DOHH2 (cell line): ENCODE results near the gene TTF2.

ENCODE experiments used
- H3F3A ChIP-seq: fragments of 200-600 bp; sonication (generic), shearing (Covaris generic); 2 replicates; pipeline ENCODE4 v1.6.0; 2016; ENCODE audit warnings: antibody characterized with exemption, mild to moderate bottlenecking; ENCODE audit not compliant: control insufficient read depth, insufficient read depth
- H3K27ac ChIP-seq: fragments of 200-600 bp; sonication (generic); 2 replicates; pipeline ENCODE4 v1.5.1; 2014; ENCODE audit warnings: low read depth, mild to moderate bottlenecking, low read length, moderate library complexity
- H3K27me3 ChIP-seq: fragments of 200-600 bp; sonication (generic); 2 replicates; pipeline ENCODE4 v1.6.1; 2014; ENCODE audit warnings: mild to moderate bottlenecking, low read length, mixed read lengths; ENCODE audit not compliant: control insufficient read depth
- H3K36me3 ChIP-seq: fragments of 200-600 bp; sonication (generic); 2 replicates; pipeline ENCODE4 v1.6.1; 2014; ENCODE audit warnings: mild to moderate bottlenecking, low read length, moderate library complexity, mixed read lengths; ENCODE audit not compliant: control insufficient read depth
- H3K4me1 ChIP-seq: fragments of 200-600 bp; sonication (generic); 2 replicates; pipeline ENCODE4 v1.6.1; 2014; ENCODE audit warnings: mild to moderate bottlenecking, low read length, mixed read lengths; ENCODE audit not compliant: control insufficient read depth
- H3K4me2 ChIP-seq: fragments of 200-600 bp; sonication (generic); 2 replicates; pipeline ENCODE4 v1.6.0; 2014; ENCODE audit warnings: mild to moderate bottlenecking, low read length, moderate library complexity
- H3K4me3 ChIP-seq: fragments of 200-600 bp; sonication (generic); 2 replicates; pipeline ENCODE4 v1.5.1; 2014; ENCODE audit warnings: mild to moderate bottlenecking, low read length, mixed read lengths
- H3K79me2 ChIP-seq: fragments of 200-600 bp; sonication (generic); 2 replicates; pipeline ENCODE4 v1.6.1; 2014; ENCODE audit warnings: mild to moderate bottlenecking, low read length, mixed read lengths; ENCODE audit not compliant: control insufficient read depth
- H3K9me2 ChIP-seq: fragments of 200-600 bp; sonication (generic); replicated peaks from 2 replicates; pipeline ENCODE4 v1.6.1; 2014; ENCODE audit warnings: mild to moderate bottlenecking, low read length, mixed read lengths; ENCODE audit not compliant: control insufficient read depth
- H3K9me3 ChIP-seq: fragments of 200-600 bp; sonication (generic); 2 replicates; pipeline ENCODE4 v1.6.1; 2014; ENCODE audit warnings: antibody characterized with exemption, low read length, mixed read lengths; ENCODE audit not compliant: control insufficient read depth, insufficient read depth
- H4K20me1 ChIP-seq: fragments of 200-600 bp; sonication (generic); 2 replicates; pipeline ENCODE4 v1.6.0; 2014; ENCODE audit warnings: low read depth, mild to moderate bottlenecking, antibody characterized with exemption, low read length, moderate library complexity; ENCODE audit not compliant: control insufficient read depth, insufficient read depth
- CTCF ChIP-seq: fragments of 200-600 bp; sonication (generic); IDR thresholded peaks from one replicate; pipeline ENCODE4 v1.5.1; 2014; ENCODE audit warnings: antibody characterized with exemption, mild to moderate bottlenecking, low read depth, low read length; ENCODE audit not compliant: poor library complexity, severe bottlenecking
- EZH2phosphoT487 ChIP-seq: fragments of 200-600 bp; sonication (generic); IDR thresholded peaks from 2 replicates; pipeline ENCODE4 v1.6.1; 2017; ENCODE audit warnings: borderline replicate concordance, mild to moderate bottlenecking, antibody characterized with exemption, low read length, moderate library complexity, mixed read lengths

The TTF2 gene

DNA sequence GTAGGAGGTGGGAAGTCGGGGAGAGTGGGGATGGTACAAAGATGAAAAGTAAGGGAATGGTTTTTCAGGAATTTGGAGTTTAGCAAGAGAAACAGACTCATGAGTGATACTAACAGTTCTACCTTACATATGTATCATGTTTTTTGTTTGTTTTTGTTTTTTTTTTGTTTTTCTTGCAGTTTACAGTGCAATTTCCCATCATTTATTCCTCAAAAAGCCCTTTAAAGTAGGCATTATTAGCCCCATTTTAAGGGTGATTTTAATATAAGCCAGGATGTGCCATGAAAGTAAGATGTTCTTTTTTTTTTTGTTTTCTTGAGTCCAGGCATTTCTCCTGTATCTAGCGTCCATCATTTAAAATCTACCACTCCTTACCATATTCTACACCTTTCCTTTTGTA is 75.2 kb downstream of the TTF2 start:
- Histone ChIP-seq H3K4me3 (no peak overlapping the region), H3K4me1 (no peaks in the 10 kb centered on the region), H3K27ac (no peak overlapping the region), H3K4me2 (no peak overlapping the region), H3K36me3 (no peaks in the 10 kb centered on the region), H3K9me2 (no peaks in the 10 kb centered on the region), H3K79me2 (no peaks in the 10 kb centered on the region), H3K9me3 (no peaks in the 10 kb centered on the region), H3F3A (no peaks in the 10 kb centered on the region), H4K20me1 (no peaks in the 10 kb centered on the region), H3K27me3 (peaks cover 3% of the 10 kb centered on the region; the same call in 1 of the 2 replicates)
- TF ChIP-seq EZH2phosphoT487 (no peak), CTCF (no peak)

DNA sequence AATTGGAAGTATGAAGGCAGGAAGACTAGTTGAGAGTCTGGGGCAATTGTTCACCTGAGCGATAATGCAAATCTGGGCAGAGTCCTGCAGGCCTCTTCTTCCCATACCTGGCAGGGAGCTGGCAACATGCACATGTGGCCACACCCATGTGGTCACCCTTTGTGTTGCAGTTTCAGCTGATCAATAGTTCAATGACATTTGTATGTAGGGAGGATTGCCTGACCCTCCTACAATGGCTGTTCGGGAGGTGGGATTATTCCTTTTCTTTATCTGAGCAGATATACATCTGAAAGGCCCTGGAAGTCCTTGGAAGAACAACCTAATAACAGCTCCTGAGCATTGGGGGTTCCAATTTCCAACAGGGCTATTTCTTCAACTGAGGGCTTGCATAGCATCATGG is 76.6 kb downstream of the TTF2 start:
- Histone ChIP-seq H3K36me3 (no peaks in the 10 kb centered on the region), H3K9me2 (no peaks in the 10 kb centered on the region), H4K20me1 (no peaks in the 10 kb centered on the region), H3K4me1 (no peaks in the 10 kb centered on the region), H3K4me3 (no peak overlapping the region), H3K9me3 (no peaks in the 10 kb centered on the region), H3K27ac (no peak overlapping the region), H3F3A (no peaks in the 10 kb centered on the region), H3K27me3 (peaks cover 3% of the 10 kb centered on the region; the same call in 1 of the 2 replicates), H3K4me2 (no peak overlapping the region), H3K79me2 (no peaks in the 10 kb centered on the region)
- TF ChIP-seq EZH2phosphoT487 (no peak), CTCF (no peak)

- TF ChIP-seq EZH2phosphoT487 (no peak), CTCF (no peak)
- Histone ChIP-seq H3K27me3 (peaks cover under 1% of the 10 kb centered on the region; the same call in 1 of the 2 replicates), H3K9me3 (no peaks in the 10 kb centered on the region), H4K20me1 (no peaks in the 10 kb centered on the region), H3K4me2 (no peak overlapping the region), H3K9me2 (no peaks in the 10 kb centered on the region), H3K27ac (no peak overlapping the region), H3K79me2 (no peaks in the 10 kb centered on the region), H3K4me1 (no peaks in the 10 kb centered on the region), H3F3A (no peaks in the 10 kb centered on the region), H3K36me3 (no peaks in the 10 kb centered on the region), H3K4me3 (no peak overlapping the region)
These were observed 77.2 kb downstream of the TTF2 start for GRCh38 chr1:117137281-117137855.
